ENCODE results near the gene PPARG. TPM values are rescaled to one million over a fixed set of nuclear protein-coding genes. Genes with fewer than 3 reads are reported as not detected.
"Not testable (repeated sequence)": the region's sequence is repeated elsewhere in the genome, so short reads cannot be mapped to it uniquely, and the experiment has no call there.

PPARG gene
- total and polyA plus RNA-seq, 2 donors (not counting 3 experiments of a cell fraction or from before 2014, with no cell fraction given) = 0.15 to 1.3 TPM

DNA sequence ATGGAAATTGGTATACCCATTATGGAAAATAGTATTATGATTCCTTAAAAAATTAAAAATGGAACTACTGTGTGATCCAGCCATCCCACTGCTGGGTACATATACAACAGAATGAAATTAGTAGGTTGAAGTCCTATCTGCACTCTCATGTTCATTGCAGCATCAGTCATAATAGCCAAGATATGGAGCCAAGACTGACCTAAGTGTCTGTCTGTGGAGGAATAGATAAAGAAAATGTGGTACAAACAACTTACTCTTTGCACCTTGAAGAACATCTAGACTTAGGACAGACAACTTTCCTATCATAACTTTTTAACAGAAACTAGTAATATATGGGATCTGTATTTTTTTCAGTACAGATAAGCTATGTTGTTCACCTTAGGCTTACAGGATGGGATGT is 30.0 kb upstream of the PPARG start:
- Histone ChIP-seq H4K20me1 (replicated peaks; ENCODE audit: control insufficient read depth, extremely low read depth, insufficient read depth, low read length) (no peaks in the 10 kb centered on the region), H3K27me3 (ENCODE audit: control insufficient read depth in 2 of 2, insufficient read depth in 2 of 2, low read length in 2 of 2) (peaks cover 0 to 2% of the 10 kb centered on the region in 2 experiments), H3K9me3 (replicated peaks; ENCODE audit: control insufficient read depth, insufficient read depth, low read length) (no peaks in the 10 kb centered on the region), H3K9me1 (replicated peaks; ENCODE audit: control insufficient read depth, extremely low read depth, insufficient read depth, low read length) (no peaks in the 10 kb centered on the region), H3K4me1 (ENCODE audit: control insufficient read depth, extremely low read depth, insufficient read depth, low read length) (no peaks in the 10 kb centered on the region), H3K79me2 (ENCODE audit: control insufficient read depth, insufficient read depth, low read length) (no peaks in the 10 kb centered on the region), H2AFZ (ENCODE audit: low read depth, low read length) (no peak overlapping the region), H3K4me2 (ENCODE audit: insufficient read depth, low read length) (no peak overlapping the region), H3K9ac (replicated peaks; ENCODE audit: extremely low read depth, insufficient read depth, low read length) (no peak overlapping the region), H3K27ac (ENCODE audit: insufficient read depth, low read depth, low read length) (no peak overlapping the region), H3K36me3 (ENCODE audit: control insufficient read depth in 2 of 2, extremely low read depth in 1 of 2, insufficient read depth in 2 of 2, low read length in 2 of 2) (no peaks in the 10 kb centered on the region), H3K4me3 (replicated peaks in 1 of 3; ENCODE audit: insufficient read depth in 1 of 3, low read depth in 1 of 3, low read length in 3 of 3) (no peak overlapping the region)
- no TSS peak for BruUV-seq (replicated peaks)
- DNase-seq (ENCODE audit: low read depth, low spot score) (no peak), FAIRE-seq (no peak)
- TF ChIP-seq POLR2AphosphoS5 (IDR thresholded peaks at IDR 0.05; ENCODE audit: insufficient read depth, low read depth, low read length) (no peak), JUN (IDR thresholded peaks at IDR 0.05; ENCODE audit: borderline replicate concordance, insufficient read depth, insufficient read length, low read depth) (no peak), GATA2 (IDR thresholded peaks at IDR 0.05; ENCODE audit: insufficient read depth, insufficient read length, low read depth, low read length) (no peak), POLR2A (IDR thresholded peaks at IDR 0.05; ENCODE audit: low read depth, low read length) (no peak), FOS (IDR thresholded peaks at IDR 0.05; ENCODE audit: borderline replicate concordance, insufficient read depth, low read length) (no peak)
- TF ChIP-seq, protein P1, sequence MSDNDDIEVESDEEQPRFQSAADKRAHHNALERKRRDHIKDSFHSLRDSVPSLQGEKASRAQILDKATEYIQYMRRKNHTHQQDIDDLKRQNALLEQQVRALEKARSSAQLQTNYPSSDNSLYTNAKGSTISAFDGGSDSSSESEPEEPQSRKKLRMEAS (IDR thresholded peaks at IDR 0.05; ENCODE audit: insufficient read depth, insufficient read length) = no peak
- intact Hi-C loops (cut with micrococcal nuclease) = no loop called here
- ChIA-PET POLR2A (no interaction called here), CTCF (interaction anchor here (0.9 kb wide), 1 partner anchor 16 kb away, joined by 3 read pairs; no protein-coding TSS in a partner anchor)
- dilution Hi-C loops (cut with MboI; ENCODE audit: extremely low pct_ligation_motif_present, low sequenced_read_pairs) = no loop called here

DNA sequence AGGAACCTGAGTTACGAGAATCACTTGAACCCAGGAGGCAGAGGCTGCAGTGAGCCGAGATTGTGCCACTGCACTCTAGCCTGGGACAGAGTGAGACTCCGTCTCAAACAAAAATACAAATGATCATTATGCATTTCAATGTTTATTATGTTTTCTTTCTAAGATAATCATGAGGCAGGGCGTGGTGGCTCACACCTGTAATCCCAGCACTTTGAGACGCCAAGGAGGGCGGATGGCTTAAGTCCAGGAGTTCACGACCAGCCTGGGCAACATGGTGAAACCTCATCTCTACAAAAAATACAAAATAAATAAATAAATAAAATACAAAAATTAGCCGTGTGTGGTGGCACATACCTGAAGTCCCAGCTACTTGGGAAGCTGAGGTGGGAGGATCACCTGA is 26.7 kb upstream of the PPARG start:
- POLR2A ChIA-PET; H3K4me1 ChIP-seq (ENCODE audit: control insufficient read depth, extremely low read depth, insufficient read depth, low read length): not testable (repeated sequence)
- CTCF ChIA-PET = interaction anchor here (1.3 kb wide), 1 partner anchor 218 kb away, joined by 3 read pairs; no protein-coding TSS in a partner anchor

More for the DNA sequence above, 26.7 kb upstream of the PPARG start:
- FAIRE-seq; intact Hi-C loops (cut with micrococcal nuclease); H3K36me3 ChIP-seq (ENCODE audit: control insufficient read depth in 2 of 2, extremely low read depth in 1 of 2, insufficient read depth in 2 of 2, low read length in 2 of 2); H4K20me1 ChIP-seq (replicated peaks; ENCODE audit: control insufficient read depth, extremely low read depth, insufficient read depth, low read length); H3K27ac ChIP-seq (ENCODE audit: insufficient read depth, low read depth, low read length); H3K9me1 ChIP-seq (replicated peaks; ENCODE audit: control insufficient read depth, extremely low read depth, insufficient read depth, low read length); dilution Hi-C loops (cut with MboI; ENCODE audit: extremely low pct_ligation_motif_present, low sequenced_read_pairs); H3K27me3 ChIP-seq (ENCODE audit: control insufficient read depth in 2 of 2, insufficient read depth in 2 of 2, low read length in 2 of 2); H3K9ac ChIP-seq (replicated peaks; ENCODE audit: extremely low read depth, insufficient read depth, low read length); H2AFZ ChIP-seq (ENCODE audit: low read depth, low read length); H3K9me3 ChIP-seq (replicated peaks; ENCODE audit: control insufficient read depth, insufficient read depth, low read length); H3K4me3 ChIP-seq (replicated peaks in 1 of 3; ENCODE audit: insufficient read depth in 1 of 3, low read depth in 1 of 3, low read length in 3 of 3); DNase-seq (ENCODE audit: low read depth, low spot score); H3K79me2 ChIP-seq (ENCODE audit: control insufficient read depth, insufficient read depth, low read length); H3K4me2 ChIP-seq (ENCODE audit: insufficient read depth, low read length); BruUV-seq (replicated peaks): not testable (repeated sequence)

All from endothelial cell of umbilical vein (primary cell).